IMR-90 (cell line): ENCODE results near the gene RASSF8. TPM values are rescaled to one million over a fixed set of nuclear protein-coding genes. Genes with fewer than 3 reads are reported as not detected.

Experiments used
- ATAC-seq: fragments of 200-7000 bp; cut with Tn5 transposase; 2 replicates; pipeline ENCODE4 v1.9.1; 2020; ENCODE audit warnings: low read depth, mild to moderate bottlenecking, moderate library complexity
- BruUV-seq: library from RNA; stranded (reverse); fragments of 400-500 nt; replicated peaks from 2 replicates; lab custom pipeline; 2021; lab: Mats Ljungman, UMichigan
- CTCF ChIA-PET: fragments of 300-600 bp; formaldehyde crosslinking; extraction: SDS; loops from one replicate; lab custom pipeline; 2021; ENCODE audit warnings: antibody characterized with exemption; lab: Yijun Ruan, JAX
- POLR2A ChIA-PET: fragments of 300-600 bp; sonication (Branson Sonifier 250); formaldehyde crosslinking; loops from one replicate; lab custom pipeline; 2022; ENCODE audit warnings: antibody characterized with exemption; ENCODE audit not compliant: unreplicated experiment; lab: Charles Lee
- DNase-seq: peaks from one replicate; pipeline ENCODE4 v3.0.0; 2013
- H2AFZ ChIP-seq: replicated peaks from 2 replicates; pipeline ENCODE3; 2013; ENCODE audit warnings: low read length, mild to moderate bottlenecking; ENCODE audit not compliant: poor library complexity
- H2AK5ac ChIP-seq: 2 replicates; pipeline ENCODE4 v1.6.1; 2013; ENCODE audit warnings: low read depth, low read length, inconsistent platforms
- H2AK9ac ChIP-seq: replicated peaks from 2 replicates; pipeline ENCODE3; 2013; ENCODE audit warnings: mild to moderate bottlenecking, low read depth, low read length, moderate library complexity; ENCODE audit not compliant: poor library complexity
- H2BK120ac ChIP-seq: 2 replicates; pipeline ENCODE4 v1.6.1; 2013; ENCODE audit warnings: low read depth, low read length, inconsistent platforms
- H2BK15ac ChIP-seq: 3 replicates; pipeline ENCODE4 v1.6.1; 2013; ENCODE audit warnings: low read depth, low read length, inconsistent platforms
- H2BK20ac ChIP-seq: 2 replicates; pipeline ENCODE4 v1.6.1; 2013; ENCODE audit warnings: low read depth, mild to moderate bottlenecking, inconsistent platforms, low read length, moderate library complexity
- H2BK5ac ChIP-seq: 2 replicates; pipeline ENCODE4 v1.6.1; 2013; ENCODE audit warnings: mild to moderate bottlenecking, low read depth, low read length, inconsistent platforms; ENCODE audit not compliant: poor library complexity, severe bottlenecking
- H3K14ac ChIP-seq: replicated peaks from 2 replicates; pipeline ENCODE4 v1.6.1; 2013; ENCODE audit warnings: low read depth, low read length, inconsistent platforms
- H3K18ac ChIP-seq: 2 replicates; pipeline ENCODE4 v1.6.1; 2013; ENCODE audit warnings: low read depth, low read length, control low read depth
- H3K23ac ChIP-seq: 2 replicates; pipeline ENCODE4 v1.6.1; 2013; ENCODE audit warnings: low read depth, low read length, inconsistent platforms
- H3K27ac ChIP-seq: 2 replicates; pipeline ENCODE4 v1.5.1; 2013; ENCODE audit warnings: mild to moderate bottlenecking, control low read depth, low read length; ENCODE audit not compliant: insufficient read depth
- H3K27me3 ChIP-seq: 2 replicates; pipeline ENCODE4 v1.6.1; 2013; ENCODE audit warnings: low read length; ENCODE audit not compliant: control insufficient read depth, insufficient read depth
- H3K36me3 ChIP-seq: 2 replicates; pipeline ENCODE4 v1.6.1; 2013; ENCODE audit warnings: low read length, mixed read lengths; ENCODE audit not compliant: control insufficient read depth, insufficient read depth
- H3K4ac ChIP-seq: 2 replicates; pipeline ENCODE4 v1.6.1; 2013; ENCODE audit warnings: low read depth, low read length, inconsistent platforms
- H3K4me1 ChIP-seq: 2 replicates; pipeline ENCODE4 v1.6.1; 2013; ENCODE audit warnings: low read length, mixed read lengths; ENCODE audit not compliant: control insufficient read depth, insufficient read depth
- H3K4me2 ChIP-seq: 2 replicates; pipeline ENCODE4 v1.6.1; 2013; ENCODE audit warnings: low read depth, mild to moderate bottlenecking, control low read depth, low read length, moderate library complexity
- H3K4me3 ChIP-seq: 2 replicates; pipeline ENCODE4 v1.5.1; 2013; ENCODE audit warnings: low read depth, mild to moderate bottlenecking, control low read depth, low read length, moderate library complexity; ENCODE audit not compliant: insufficient read depth
- H3K56ac ChIP-seq: 2 replicates; pipeline ENCODE4 v1.6.1; 2013; ENCODE audit warnings: low read length, inconsistent platforms; ENCODE audit not compliant: insufficient read depth; ENCODE audit errors: extremely low read depth
- H3K79me1 ChIP-seq, 2 experiments: 2 replicates each; pipeline ENCODE4 v1.6.1; 2013; ENCODE audit warnings: low read length in 2 of 2, inconsistent platforms in 1 of 2, low read depth in 1 of 2
- H3K9ac ChIP-seq: 2 replicates; pipeline ENCODE4 v1.6.1; 2013; ENCODE audit warnings: low read depth, low read length, control low read depth
- H3K9me1 ChIP-seq: 2 replicates; pipeline ENCODE4 v1.6.1; 2013; ENCODE audit warnings: low read length, inconsistent platforms; ENCODE audit not compliant: insufficient read depth
- H3K9me3 ChIP-seq: 2 replicates; pipeline ENCODE4 v1.6.1; 2013; ENCODE audit warnings: low read length; ENCODE audit not compliant: control insufficient read depth, insufficient read depth
- H4K20me1 ChIP-seq: 2 replicates; pipeline ENCODE4 v1.6.1; 2013; ENCODE audit warnings: low read length, inconsistent platforms; ENCODE audit not compliant: insufficient read depth
- H4K5ac ChIP-seq: 2 replicates; pipeline ENCODE4 v1.6.1; 2013; ENCODE audit warnings: mild to moderate bottlenecking, low read depth, low read length, control low read depth
- H4K8ac ChIP-seq, 2 experiments: 2 replicates each; pipeline ENCODE4 v1.6.1; 2013; ENCODE audit warnings: low read depth in 2 of 2, low read length in 2 of 2, control low read depth in 1 of 2, inconsistent platforms in 1 of 2
- H4K91ac ChIP-seq: 2 replicates; pipeline ENCODE4 v1.6.1; 2013; ENCODE audit warnings: low read depth, low read length, inconsistent platforms; ENCODE audit not compliant: insufficient read depth
- BHLHE40 ChIP-seq: fragments of 150-350 bp; IDR thresholded peaks from 2 replicates; pipeline ENCODE4 v1.6.1; 2016; ENCODE audit warnings: mild to moderate bottlenecking, low read depth, low read length
- CEBPB ChIP-seq: IDR thresholded peaks from 2 replicates; pipeline ENCODE4 v1.6.1; 2012; ENCODE audit warnings: low read depth, low read length, improper control_type of control experiment
- CHD1 ChIP-seq: IDR thresholded peaks from 2 replicates; pipeline ENCODE4 v1.6.1; 2012; ENCODE audit warnings: low read depth, low read length, improper control_type of control experiment
- FOS ChIP-seq: fragments of 150-350 bp; IDR thresholded peaks from 2 replicates; pipeline ENCODE4 v1.6.1; 2016; ENCODE audit warnings: low read depth, low read length
- MAFK ChIP-seq: IDR thresholded peaks from 2 replicates; pipeline ENCODE4 v1.6.1; 2012; ENCODE audit warnings: low read depth, low read length, improper control_type of control experiment
- MAZ ChIP-seq: IDR thresholded peaks from 2 replicates; pipeline ENCODE4 v1.6.1; 2012; ENCODE audit warnings: low read depth, mild to moderate bottlenecking, low read length, improper control_type of control experiment, moderate library complexity, borderline replicate concordance
- MXI1 ChIP-seq: IDR thresholded peaks from 2 replicates; pipeline ENCODE4 v1.6.1; 2012; ENCODE audit warnings: low read depth, mild to moderate bottlenecking, low read length, moderate library complexity, borderline replicate concordance
- NFE2L2 ChIP-seq: fragments of 150-350 bp; IDR thresholded peaks from 2 replicates; pipeline ENCODE4 v1.6.1; 2016; ENCODE audit warnings: low read depth, mild to moderate bottlenecking, low read length
- POLR2A ChIP-seq: IDR thresholded peaks from 2 replicates; pipeline ENCODE4 v1.6.1; 2012; ENCODE audit warnings: mild to moderate bottlenecking, low read depth, low read length
- RAD21 ChIP-seq: IDR thresholded peaks from 2 replicates; pipeline ENCODE4 v1.6.1; 2012; ENCODE audit warnings: low read length, improper control_type of control experiment
- RCOR1 ChIP-seq: IDR thresholded peaks from 2 replicates; pipeline ENCODE4 v1.6.1; 2012; ENCODE audit warnings: mild to moderate bottlenecking, low read length, improper control_type of control experiment; ENCODE audit not compliant: insufficient replicate concordance
- RFX5 ChIP-seq: IDR thresholded peaks from 2 replicates; pipeline ENCODE4 v1.8.0; 2012; ENCODE audit warnings: low read depth, mild to moderate bottlenecking, low read length, moderate library complexity
- SMC3 ChIP-seq: fragments of 150-350 bp; IDR thresholded peaks from 2 replicates; pipeline ENCODE4 v1.6.1; 2016; ENCODE audit warnings: low read depth, mild to moderate bottlenecking, antibody characterized with exemption, low read length, moderate library complexity
- WGBS, 2 experiments: methylation state at CpG; one replicate each; pipeline versions ENCODE4 v1.1.5 to v1.1.7; 2013; ENCODE audit warnings: missing lambda C conversion rate in 2 of 2; ENCODE audit not compliant: insufficient read length in 1 of 2; ENCODE audit errors: extremely low coverage in 2 of 2; 5-methylcytosine and 5-hydroxymethylcytosine counted together
- dilution Hi-C: fragments of 300-500 bp; cut with HindIII; formaldehyde crosslinking; loops from one replicate; pipeline ENCODE4 v1.14.3; 2018; ENCODE audit warnings: low sequenced_read_pairs; ENCODE audit not compliant: unreplicated experiment
- in situ Hi-C: fragments of 300-500 bp; cut with MboI; formaldehyde crosslinking; loops from 3 replicates; pipeline ENCODE4 v1.14.3; 2019; ENCODE audit warnings: low sequenced_read_pairs, inconsistent platforms, mixed read lengths
- intact Hi-C: fragments of 100-400 bp; cut with micrococcal nuclease; formaldehyde crosslinking; loops from 2 replicates; pipeline ENCODE4 v1.10.0; 2022
- polyA plus RNA-seq, 3 experiments: library from polyadenylated mRNA; depleted of rRNA; stranded (reverse); fragments of >200 nt; gene quantifications; 2 replicates each; pipeline ENCODE4 v1.2.3, GENCODE V29; 2012; ENCODE audit warnings: low replicate concordance in 1 of 3
- total RNA-seq: library from RNA; depleted of rRNA; stranded (reverse); fragments of >200 nt; gene quantifications from 2 replicates; pipeline ENCODE4 v1.2.3, GENCODE V29; 2012
- TF ChIP-seq, protein P1 (sequence below): fragments of 150-350 bp; IDR thresholded peaks from 2 replicates; pipeline ENCODE4 v1.6.1; 2017; ENCODE audit warnings: mild to moderate bottlenecking, antibody characterized with exemption, low read length, low read depth
- TF ChIP-seq, protein P2 (sequence below): fragments of 150-350 bp; IDR thresholded peaks from 2 replicates; pipeline ENCODE4 v1.6.1; 2016; ENCODE audit warnings: low read depth, mild to moderate bottlenecking, low read length, moderate library complexity, borderline replicate concordance
- TF ChIP-seq, protein P3 (sequence below): conservative IDR thresholded peaks from 2 replicates; pipeline ENCODE4 v1.5.1; 2012; ENCODE audit warnings: mild to moderate bottlenecking, low read depth, low read length, improper control_type of control experiment

Gene RASSF8
- total and polyA plus RNA-seq, 2 of the 4 experiments (the other 2 are of a cell fraction): 10.8 to 50.5 TPM

- ChIA-PET CTCF (no interaction called here), POLR2A (no interaction called here)
- H3K14ac ChIP-seq: no peak overlapping the region
- H3K4me3 ChIP-seq: no peak overlapping the region
- no peak overlapping the region for H3K18ac ChIP-seq
- H3K9me3 ChIP-seq: peaks cover 4% of the 10 kb centered on the region; the same call in 1 of the 2 replicates
- H2BK20ac ChIP-seq: no peak overlapping the region
- H2BK5ac ChIP-seq: no peak overlapping the region
- no peaks in the 10 kb centered on the region for H3K27me3 ChIP-seq
- H2AK9ac ChIP-seq: no peak overlapping the region
- no peak overlapping the region for H3K23ac ChIP-seq
- DNase-seq (no peak), ATAC-seq (no peak)
- no peak overlapping the region for H4K91ac ChIP-seq
- H2BK15ac ChIP-seq: no peak overlapping the region
- WGBS, 2 experiments: no CpG with 5 or more reads among the region's 1 CpG
- no peaks in the 10 kb centered on the region for H3K4me1 ChIP-seq
- no peak overlapping the region for H4K5ac ChIP-seq
- TF ChIP-seq, protein P1, sequence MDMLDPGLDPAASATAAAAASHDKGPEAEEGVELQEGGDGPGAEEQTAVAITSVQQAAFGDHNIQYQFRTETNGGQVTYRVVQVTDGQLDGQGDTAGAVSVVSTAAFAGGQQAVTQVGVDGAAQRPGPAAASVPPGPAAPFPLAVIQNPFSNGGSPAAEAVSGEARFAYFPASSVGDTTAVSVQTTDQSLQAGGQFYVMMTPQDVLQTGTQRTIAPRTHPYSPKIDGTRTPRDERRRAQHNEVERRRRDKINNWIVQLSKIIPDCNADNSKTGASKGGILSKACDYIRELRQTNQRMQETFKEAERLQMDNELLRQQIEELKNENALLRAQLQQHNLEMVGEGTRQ: no peak
- TF ChIP-seq, protein P2, sequence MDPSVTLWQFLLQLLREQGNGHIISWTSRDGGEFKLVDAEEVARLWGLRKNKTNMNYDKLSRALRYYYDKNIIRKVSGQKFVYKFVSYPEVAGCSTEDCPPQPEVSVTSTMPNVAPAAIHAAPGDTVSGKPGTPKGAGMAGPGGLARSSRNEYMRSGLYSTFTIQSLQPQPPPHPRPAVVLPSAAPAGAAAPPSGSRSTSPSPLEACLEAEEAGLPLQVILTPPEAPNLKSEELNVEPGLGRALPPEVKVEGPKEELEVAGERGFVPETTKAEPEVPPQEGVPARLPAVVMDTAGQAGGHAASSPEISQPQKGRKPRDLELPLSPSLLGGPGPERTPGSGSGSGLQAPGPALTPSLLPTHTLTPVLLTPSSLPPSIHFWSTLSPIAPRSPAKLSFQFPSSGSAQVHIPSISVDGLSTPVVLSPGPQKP: no peak
- TF ChIP-seq MXI1 (no peak), FOS (no peak), RFX5 (no peak), MAFK (no peak), POLR2A (no peak), NFE2L2 (no peak), CHD1 (no peak), MAZ (no peak), RAD21 (no peak), CEBPB (no peak), BHLHE40 (no peak), RCOR1 (no peak), SMC3 (no peak)
- TF ChIP-seq, protein P3, sequence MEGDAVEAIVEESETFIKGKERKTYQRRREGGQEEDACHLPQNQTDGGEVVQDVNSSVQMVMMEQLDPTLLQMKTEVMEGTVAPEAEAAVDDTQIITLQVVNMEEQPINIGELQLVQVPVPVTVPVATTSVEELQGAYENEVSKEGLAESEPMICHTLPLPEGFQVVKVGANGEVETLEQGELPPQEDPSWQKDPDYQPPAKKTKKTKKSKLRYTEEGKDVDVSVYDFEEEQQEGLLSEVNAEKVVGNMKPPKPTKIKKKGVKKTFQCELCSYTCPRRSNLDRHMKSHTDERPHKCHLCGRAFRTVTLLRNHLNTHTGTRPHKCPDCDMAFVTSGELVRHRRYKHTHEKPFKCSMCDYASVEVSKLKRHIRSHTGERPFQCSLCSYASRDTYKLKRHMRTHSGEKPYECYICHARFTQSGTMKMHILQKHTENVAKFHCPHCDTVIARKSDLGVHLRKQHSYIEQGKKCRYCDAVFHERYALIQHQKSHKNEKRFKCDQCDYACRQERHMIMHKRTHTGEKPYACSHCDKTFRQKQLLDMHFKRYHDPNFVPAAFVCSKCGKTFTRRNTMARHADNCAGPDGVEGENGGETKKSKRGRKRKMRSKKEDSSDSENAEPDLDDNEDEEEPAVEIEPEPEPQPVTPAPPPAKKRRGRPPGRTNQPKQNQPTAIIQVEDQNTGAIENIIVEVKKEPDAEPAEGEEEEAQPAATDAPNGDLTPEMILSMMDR: no peak
- no peak overlapping the region for H2AK5ac ChIP-seq
- H4K20me1 ChIP-seq: no peaks in the 10 kb centered on the region
- H3K36me3 ChIP-seq: peaks cover 1% of the 10 kb centered on the region; the same call in 1 of the 2 replicates
- H2BK120ac ChIP-seq: no peak overlapping the region
- H3K4me2 ChIP-seq: no peak overlapping the region
- no peak overlapping the region for H3K9ac ChIP-seq
- no peaks in the 10 kb centered on the region for H3K9me1 ChIP-seq
- dilution Hi-C loops (no loop called here), intact Hi-C loops (no loop called here), in situ Hi-C loops (no loop called here)
- H2AFZ ChIP-seq: no peak overlapping the region
- H4K8ac ChIP-seq: no peak overlapping the region
- no peak overlapping the region for H3K4ac ChIP-seq
- no peaks in the 10 kb centered on the region; a peak in 1 of 4 replicates for H3K79me1 ChIP-seq
- no TSS peak for BruUV-seq
- H3K27ac ChIP-seq: no peak overlapping the region
- no peak overlapping the region for H3K56ac ChIP-seq
Measured at GRCh38 chr12:26080911-26081310, 122.4 kb downstream of the RASSF8 start.
